AML-193 (cell line): ENCODE data around the gene RAB26.

Experiments
- DNase-seq, 2 experiments: peaks; one replicate each; lab custom pipeline; 2025; lab: John Stamatoyannopoulos, UW

Gene RAB26

GRCh38 chr16:2159175-2159838 is 10.9 kb downstream of the RAB26 start:
- DNase-seq: no peak

DNA sequence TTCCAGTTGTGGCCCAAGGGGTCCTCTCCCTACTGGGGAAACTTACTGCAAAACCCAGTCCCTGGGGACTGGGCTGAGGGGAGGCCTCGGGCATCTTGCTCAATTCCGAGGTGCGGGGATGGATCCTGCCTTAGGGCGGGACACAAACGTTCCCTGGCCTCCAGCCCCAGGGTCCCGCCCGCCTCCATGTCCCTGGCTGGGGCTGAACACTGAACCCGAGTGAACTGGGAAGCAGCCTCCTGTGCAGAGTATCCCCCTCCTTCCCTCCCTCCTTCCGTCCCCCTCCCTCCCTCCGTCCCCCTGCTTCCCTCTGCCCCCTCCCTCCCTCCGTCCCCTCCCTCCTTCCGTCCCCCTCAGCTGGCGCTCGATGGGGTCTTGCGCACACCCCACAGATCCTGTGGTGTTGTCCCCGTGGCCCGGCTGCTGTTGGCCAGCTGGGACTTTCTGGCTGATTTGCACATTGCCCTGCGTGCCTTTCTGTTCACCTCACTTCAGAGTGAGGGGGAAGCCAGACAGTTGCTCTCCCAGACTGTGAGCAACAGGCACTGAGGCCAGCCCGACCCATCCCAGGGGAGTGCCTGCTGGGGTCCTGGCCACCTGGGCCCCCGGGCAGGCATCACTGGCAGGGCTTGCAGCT is 12.6 kb downstream of the RAB26 start:
- no peak for DNase-seq

- no peak for DNase-seq
Measured at GRCh38 chr16:2161911-2162310, 13.5 kb downstream of the RAB26 start.

- DNase-seq: no peak
Measured at GRCh38 chr16:2162676-2163118, 14.3 kb downstream of the RAB26 start.

DNA sequence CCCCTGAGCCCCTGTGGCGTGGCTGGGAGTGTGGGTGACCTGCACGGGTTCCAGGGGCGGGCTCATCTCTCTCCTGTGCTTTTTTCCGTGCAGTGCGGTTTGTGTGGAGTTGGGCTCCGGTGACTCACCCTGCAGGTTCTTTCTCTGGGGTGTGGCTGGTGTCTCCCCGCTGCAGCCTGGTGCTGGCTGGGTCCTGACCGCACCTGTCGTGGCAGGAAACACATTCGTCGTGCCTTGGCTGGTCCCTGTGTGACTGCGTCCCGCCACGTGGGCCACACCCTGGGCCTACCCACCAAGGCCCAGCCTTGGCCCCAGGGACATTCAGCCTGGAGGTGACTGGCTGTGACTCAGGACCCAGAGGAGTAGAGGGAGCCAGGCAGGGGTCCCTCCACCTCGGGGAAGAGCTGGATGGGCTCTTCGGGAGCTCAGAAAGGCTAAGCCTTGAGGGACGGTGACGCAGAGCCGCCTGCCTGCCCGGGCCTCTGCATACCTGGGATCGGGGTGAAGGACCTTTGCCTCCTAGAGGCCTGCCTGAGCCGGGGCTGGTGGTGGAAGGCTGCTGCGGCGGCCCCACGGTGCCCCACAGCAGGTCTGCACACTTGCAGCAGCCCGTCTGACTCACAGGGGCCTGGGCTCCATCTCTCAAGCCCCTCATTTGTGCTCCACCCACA is 14.9 kb downstream of the RAB26 start:
- DNase-seq: no peak

- no peak for DNase-seq
Measured at GRCh38 chr16:2165861-2166260, 17.4 kb downstream of the RAB26 start.

DNA sequence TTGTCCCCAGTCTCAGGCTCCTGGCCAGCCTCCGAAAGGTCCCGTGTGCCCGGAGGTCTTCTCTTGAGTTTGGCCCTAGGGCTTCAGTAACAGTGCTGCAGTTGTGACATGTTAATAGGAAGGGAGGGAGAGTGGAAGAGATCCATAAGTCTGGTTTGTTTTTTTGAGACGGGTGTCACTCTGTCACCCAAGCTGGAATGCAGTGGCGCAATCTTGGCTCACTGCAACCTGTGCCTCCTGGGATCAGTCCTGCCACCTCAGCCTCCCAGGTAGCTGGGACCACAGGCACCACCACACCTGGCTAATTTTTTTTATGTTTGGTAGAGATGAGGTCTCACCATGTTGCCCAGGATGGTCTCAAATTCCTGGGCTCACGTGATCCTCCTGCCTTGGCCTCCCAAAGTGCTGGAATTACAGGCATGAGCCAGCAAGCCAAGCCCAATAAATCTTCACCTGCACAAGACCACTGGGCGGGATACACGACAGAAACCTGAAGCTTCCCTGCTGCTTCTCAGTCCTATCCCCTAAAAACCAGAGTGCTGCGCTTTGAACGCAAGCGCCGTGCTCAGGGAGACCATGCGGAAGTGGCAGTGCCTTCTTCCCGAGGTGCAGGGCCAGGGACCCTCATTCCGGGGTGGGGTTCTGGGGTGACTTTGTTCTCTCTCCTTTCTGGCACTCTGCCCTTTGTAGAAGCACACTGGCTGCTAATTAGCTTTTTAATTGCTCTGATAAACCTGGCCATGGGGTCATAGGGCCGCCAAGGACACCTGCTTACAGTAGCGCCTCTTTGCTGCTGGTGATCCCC is 18.0 kb downstream of the RAB26 start:
- DNase-seq: no peak

- no peak for DNase-seq
Measured at GRCh38 chr16:2167068-2167638, 18.7 kb downstream of the RAB26 start.

DNA sequence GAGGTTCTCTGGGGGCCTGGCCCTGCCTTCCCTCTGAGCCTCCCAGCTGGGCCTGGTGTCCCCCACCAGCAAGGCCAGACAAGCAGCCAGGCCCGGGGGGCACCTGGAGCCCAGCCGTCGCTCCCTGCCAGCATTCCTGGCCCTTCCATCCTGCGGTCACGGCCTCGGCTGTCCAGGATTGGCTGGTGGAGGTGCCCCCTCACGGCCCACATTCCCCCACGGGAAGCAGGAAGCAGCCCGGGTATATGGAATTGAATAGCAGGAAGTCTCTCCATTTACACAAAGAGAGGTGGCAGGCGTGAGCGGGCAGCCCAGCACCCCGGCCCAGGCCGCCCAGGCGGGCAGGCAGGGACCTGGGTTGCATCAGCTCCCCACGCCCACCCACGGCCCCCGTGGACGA is 21.7 kb downstream of the RAB26 start:
- DNase-seq: no peak

DNA sequence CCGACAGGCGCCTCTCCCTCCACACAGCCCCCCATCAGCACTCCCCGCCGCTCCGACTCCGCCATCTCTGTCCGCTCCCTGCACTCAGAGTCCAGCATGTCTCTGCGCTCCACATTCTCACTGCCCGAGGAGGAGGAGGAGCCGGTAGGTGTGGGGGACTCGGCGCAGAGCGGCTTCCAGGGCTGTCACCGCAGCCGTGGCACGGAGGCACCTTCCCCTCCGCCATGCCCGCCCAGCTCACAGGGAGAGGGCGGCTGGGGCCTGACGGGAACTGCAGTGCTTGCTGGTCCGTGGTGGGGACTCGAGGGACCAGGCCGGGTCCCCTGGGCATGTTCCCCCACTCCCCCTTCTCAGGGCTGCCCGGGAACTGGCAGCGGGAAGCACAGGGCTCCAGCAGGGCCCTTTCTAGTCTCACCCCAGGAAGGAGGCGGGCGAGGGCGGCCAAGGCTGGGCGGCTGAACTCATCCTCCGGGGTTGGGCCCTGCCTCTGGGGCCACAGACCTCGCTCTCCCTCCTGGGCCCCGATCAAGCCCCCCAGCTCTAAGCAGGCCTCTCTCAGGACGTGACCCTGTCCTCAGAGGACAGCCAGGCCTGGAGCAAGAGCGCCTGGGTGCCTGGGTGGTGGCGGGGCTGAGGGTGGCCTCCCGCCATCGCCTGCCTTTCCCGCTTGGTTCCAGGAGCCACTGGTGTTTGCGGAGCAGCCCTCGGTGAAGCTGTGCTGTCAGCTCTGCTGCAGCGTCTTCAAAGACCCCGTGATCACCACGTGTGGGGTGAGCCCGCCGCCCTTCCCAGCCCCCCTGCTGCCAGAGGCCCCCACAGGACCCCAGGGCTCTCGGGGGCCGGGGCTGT is 22.4 kb downstream of the RAB26 start:
- no peak for DNase-seq

- no peak for DNase-seq
Measured at GRCh38 chr16:2171601-2172178, 23.3 kb downstream of the RAB26 start.

DNA sequence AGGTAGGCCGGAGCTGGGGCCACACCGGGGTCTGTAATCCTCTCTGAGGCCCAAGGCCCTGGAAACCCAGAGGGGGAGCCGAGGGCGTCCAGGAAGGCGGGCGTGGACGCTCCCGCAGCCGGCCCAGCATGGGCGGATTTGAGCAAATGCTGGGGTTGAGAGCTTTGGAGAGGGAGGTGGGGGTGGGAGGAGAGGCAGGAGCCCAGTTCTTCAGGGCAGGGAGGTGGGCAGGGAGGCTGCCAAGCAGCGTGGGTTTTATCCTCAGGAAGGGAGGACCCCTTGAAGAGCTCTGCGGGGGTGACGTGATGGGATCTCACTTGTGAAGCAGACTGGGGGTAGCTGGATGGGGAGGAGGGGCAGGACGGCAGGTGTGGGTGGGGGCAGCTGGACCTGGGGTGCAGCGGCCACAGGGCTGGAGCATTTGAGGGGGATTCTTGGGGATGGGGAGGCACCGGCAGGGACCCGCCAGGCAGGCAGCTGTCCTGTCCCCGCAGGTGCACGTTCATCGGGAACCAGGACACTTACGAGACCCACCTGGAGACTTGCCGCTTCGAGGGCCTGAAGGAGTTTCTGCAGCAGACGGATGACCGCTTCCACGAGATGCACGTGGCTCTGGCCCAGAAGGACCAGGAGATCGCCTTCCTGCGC is 24.4 kb downstream of the RAB26 start:
- no peak for DNase-seq

- no peak for DNase-seq
Measured at GRCh38 chr16:2173366-2173765, 24.9 kb downstream of the RAB26 start.

GRCh38 chr16:2173916-2174315 is 25.5 kb downstream of the RAB26 start:
- no peak for DNase-seq

DNA sequence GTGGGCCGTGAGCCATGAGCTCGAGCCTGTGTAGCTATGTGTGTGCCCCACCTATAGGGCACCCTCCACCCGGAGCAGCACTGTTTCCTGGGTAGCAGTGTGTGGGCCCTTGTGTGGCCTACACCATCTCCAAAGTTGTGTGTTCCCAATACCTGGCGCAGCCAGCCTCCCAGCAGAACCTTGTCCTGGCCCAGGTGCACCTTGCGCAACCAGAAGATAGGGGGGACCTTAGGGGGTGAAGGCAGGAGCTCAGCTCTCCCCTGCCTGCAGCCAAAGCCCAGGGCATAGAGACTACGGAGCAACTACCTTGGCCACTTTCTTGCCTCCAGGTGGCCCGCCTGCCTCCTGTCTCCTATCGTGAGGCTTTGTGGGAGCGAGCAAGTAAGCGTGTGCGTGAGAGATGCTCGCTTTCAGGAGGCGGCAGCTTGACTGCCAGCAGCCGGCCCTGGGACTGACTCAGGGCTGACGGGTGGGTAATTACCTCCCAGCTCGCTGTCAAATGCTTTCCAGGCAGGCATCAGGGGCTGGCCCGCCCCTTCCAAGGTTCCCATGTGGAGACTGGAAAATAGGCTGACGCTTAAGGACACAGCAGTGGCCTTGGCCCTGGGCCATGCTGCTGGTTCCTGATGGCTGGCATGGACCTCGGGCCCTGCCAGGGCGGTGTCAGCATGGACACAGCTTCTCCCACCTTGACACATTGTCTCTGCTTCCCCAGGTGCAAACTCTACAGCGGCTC is 26.1 kb downstream of the RAB26 start:
- no peak for DNase-seq

- no peak for DNase-seq
Measured at GRCh38 chr16:2175454-2175853, 27.0 kb downstream of the RAB26 start.

GRCh38 chr16:2176047-2176446 is 27.6 kb downstream of the RAB26 start:
- no peak for DNase-seq

- DNase-seq: no peak
Measured at GRCh38 chr16:2177101-2177500, 28.7 kb downstream of the RAB26 start.

GRCh38 chr16:2177561-2177960 is 29.1 kb downstream of the RAB26 start:
- DNase-seq: no peak
